GM21515 (cell line): Measurements from ENCODE around the gene SETD1A.
"Not testable (repeated sequence)": the region's sequence is repeated elsewhere in the genome, so short reads cannot be mapped to it uniquely, and the experiment has no call there.

Experiments
- ATAC-seq: cut with Tn5 transposase; IDR thresholded peaks from one replicate; pipeline ENCODE4 v1.9.1; 2021; ENCODE audit not compliant: unreplicated experiment

Gene SETD1A

GRCh38 chr16:30928390-30928789 is 29.2 kb upstream of the SETD1A start:
- ATAC-seq, result no peak

- no peak for ATAC-seq
Measured at GRCh38 chr16:30929167-30929566, 28.4 kb upstream of the SETD1A start.

- no peak for ATAC-seq
Measured at GRCh38 chr16:30930160-30930571, 27.4 kb upstream of the SETD1A start.

- no peak for ATAC-seq
Measured at GRCh38 chr16:30931068-30931650, 26.4 kb upstream of the SETD1A start.

- no peak for ATAC-seq
Measured at GRCh38 chr16:30934827-30935557, 22.6 kb upstream of the SETD1A start.

- no peak for ATAC-seq
Measured at GRCh38 chr16:30937692-30938091, 19.9 kb upstream of the SETD1A start.

GRCh38 chr16:30939571-30939970 is 18.0 kb upstream of the SETD1A start:
- ATAC-seq, result not testable (repeated sequence)

- peak; percentile 83 for ATAC-seq
Measured at GRCh38 chr16:30941600-30942425, 15.7 kb upstream of the SETD1A start.

- ATAC-seq, result no peak
Measured at GRCh38 chr16:30942426-30942806, 15.1 kb upstream of the SETD1A start.

- no peak for ATAC-seq
Measured at GRCh38 chr16:30944352-30944751, 13.2 kb upstream of the SETD1A start.

GRCh38 chr16:30946671-30947540 is 10.6 kb upstream of the SETD1A start:
- ATAC-seq, result no peak

GRCh38 chr16:30947541-30947858 is 10.1 kb upstream of the SETD1A start:
- ATAC-seq, result no peak

GRCh38 chr16:30947859-30948666 is 9.5 kb upstream of the SETD1A start:
- no peak for ATAC-seq

GRCh38 chr16:30948667-30949649 is 8.6 kb upstream of the SETD1A start, which contains the start of gene ORAI3:
ORAI3 (plus strand) TSS chr16:30949068; CDS start chr16:30949290, 222 bp downstream.
- peak; percentile 45 for ATAC-seq

GRCh38 chr16:30949650-30950515 is 7.7 kb upstream of the SETD1A start:
- ATAC-seq, result peak; percentile 41

GRCh38 chr16:30950516-30951065 is 7.0 kb upstream of the SETD1A start:
- ATAC-seq, result no peak

- no peak for ATAC-seq
Measured at GRCh38 chr16:30951193-30951592, 6.4 kb upstream of the SETD1A start.

- no peak for ATAC-seq
Measured at GRCh38 chr16:30951750-30952149, 5.8 kb upstream of the SETD1A start.
